GM19099 (cell line): Measurements from ENCODE around the gene FGF14.

ENCODE experiments used
- POLR2A ChIP-seq: IDR thresholded peaks from 3 replicates; pipeline ENCODE4 v1.6.1; 2011; ENCODE audit warnings: low read depth; ENCODE audit not compliant: insufficient read length; ENCODE audit errors: extremely low read depth

FGF14 gene

GRCh38 chr13:101916775-101917474 lies 484.9 kb downstream of the FGF14 start:
- TF ChIP-seq POLR2A: no peak

GRCh38 chr13:101916108-101916774 lies 485.6 kb downstream of the FGF14 start:
- TF ChIP-seq POLR2A: no peak

GRCh38 chr13:101915755-101916107 lies 486.1 kb downstream of the FGF14 start:
- no peak for TF ChIP-seq POLR2A

- TF ChIP-seq POLR2A: no peak
Measured at GRCh38 chr13:101915331-101915730, 486.5 kb downstream of the FGF14 start.

GRCh38 chr13:101911752-101912151 lies 490.1 kb downstream of the FGF14 start:
- no peak for TF ChIP-seq POLR2A

- TF ChIP-seq POLR2A: no peak
Measured at GRCh38 chr13:101903890-101904289, 498.0 kb downstream of the FGF14 start.

GRCh38 chr13:101898676-101899075 lies 503.2 kb downstream of the FGF14 start:
- no peak for TF ChIP-seq POLR2A

GRCh38 chr13:101896541-101896940 lies 505.3 kb downstream of the FGF14 start:
- no peak for TF ChIP-seq POLR2A

- no peak for TF ChIP-seq POLR2A
Measured at GRCh38 chr13:101893021-101893420, 508.8 kb downstream of the FGF14 start.

- TF ChIP-seq POLR2A: no peak
Measured at GRCh38 chr13:101892296-101892695, 509.6 kb downstream of the FGF14 start.

- no peak for TF ChIP-seq POLR2A
Measured at GRCh38 chr13:101881593-101881992, 520.3 kb downstream of the FGF14 start.

- TF ChIP-seq POLR2A: no peak
Measured at GRCh38 chr13:101880581-101880980, 521.3 kb downstream of the FGF14 start.

- TF ChIP-seq POLR2A: no peak
Measured at GRCh38 chr13:101876951-101877350, 524.9 kb downstream of the FGF14 start.

GRCh38 chr13:101875717-101876393 lies 526.0 kb downstream of the FGF14 start:
- TF ChIP-seq POLR2A: no peak

GRCh38 chr13:101875091-101875490 lies 526.8 kb downstream of the FGF14 start:
- no peak for TF ChIP-seq POLR2A

- no peak for TF ChIP-seq POLR2A
Measured at GRCh38 chr13:101869553-101869952, 532.3 kb downstream of the FGF14 start.
